GM23248 (cell line): ENCODE data around the gene SLC2A4.

ENCODE experiments used
- EZH2 ChIP-seq: fragments of 200-600 bp; sonication (generic); IDR thresholded peaks from 2 replicates; pipeline ENCODE4 v1.6.1; 2018; ENCODE audit warnings: antibody characterized with exemption, mild to moderate bottlenecking; ENCODE audit not compliant: insufficient read depth, poor library complexity, severe bottlenecking
- EZH2phosphoT487 ChIP-seq: fragments of 200-600 bp; sonication (generic); IDR thresholded peaks from 2 replicates; pipeline ENCODE4 v1.6.1; 2018; ENCODE audit warnings: antibody characterized with exemption, moderate library complexity, mild to moderate bottlenecking, low read depth; ENCODE audit not compliant: insufficient read depth

- no peak for TF ChIP-seq EZH2
- TF ChIP-seq EZH2phosphoT487 = no peak
Measured at GRCh38 chr17:7323731-7324437, 42.4 kb downstream of the SLC2A4 start.
